SHP77 treated with DMSO at 0.1 percent for 48 hours (cell line): ENCODE measurements around the gene UAP1.
"Not testable (repeated sequence)": the region's sequence is repeated elsewhere in the genome, so short reads cannot be mapped to it uniquely, and the experiment has no call there.

Source experiments
- DNase-seq: peaks from one replicate; lab custom pipeline; 2025; lab: John Stamatoyannopoulos, UW

UAP1 gene

DNA sequence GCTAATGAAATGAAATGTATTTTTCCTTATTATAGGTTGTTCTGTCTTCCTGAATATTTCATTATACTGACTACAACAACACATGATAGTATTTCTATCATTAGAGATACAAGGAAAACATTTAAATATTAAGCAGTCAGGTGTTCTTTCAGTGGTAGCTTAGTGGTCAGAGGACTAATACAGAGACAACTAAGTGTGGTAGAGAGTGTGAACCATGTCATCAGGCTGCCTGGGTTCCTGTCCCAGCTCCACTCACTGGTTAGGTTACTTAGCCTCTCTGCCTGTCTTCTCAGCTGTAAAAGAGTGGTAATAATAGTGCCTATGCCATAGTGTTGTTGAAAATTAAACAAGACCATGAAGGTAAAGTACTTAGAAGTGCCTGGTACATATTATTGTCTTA lies 3.9 kb downstream of the UAP1 start:
- DNase-seq, result no peak

- no peak for DNase-seq
Observed at GRCh38 chr1:162566870-162567269, 5.3 kb downstream of the UAP1 start.

- no peak for DNase-seq
Observed at GRCh38 chr1:162568802-162569201, 7.3 kb downstream of the UAP1 start.

DNA sequence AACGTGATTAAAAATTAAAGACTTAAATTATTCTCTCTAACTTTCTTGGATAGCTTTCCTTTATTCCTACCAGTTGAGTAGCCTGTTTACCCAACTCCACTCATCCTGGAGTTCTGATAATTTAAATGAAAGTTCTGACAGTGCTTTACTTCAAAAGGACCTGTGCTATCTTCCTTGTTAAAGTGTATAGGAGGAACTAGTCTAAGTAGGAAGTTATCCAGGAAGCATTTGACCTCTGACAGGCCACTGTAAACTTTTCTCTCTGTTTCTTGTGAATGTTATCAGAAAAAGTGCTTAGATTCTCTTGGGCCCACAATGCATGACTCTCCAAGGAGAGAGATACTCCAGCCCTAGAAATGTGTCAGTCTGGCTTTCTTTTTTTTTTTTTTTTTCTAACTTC lies 9.2 kb downstream of the UAP1 start:
- no peak for DNase-seq

DNA sequence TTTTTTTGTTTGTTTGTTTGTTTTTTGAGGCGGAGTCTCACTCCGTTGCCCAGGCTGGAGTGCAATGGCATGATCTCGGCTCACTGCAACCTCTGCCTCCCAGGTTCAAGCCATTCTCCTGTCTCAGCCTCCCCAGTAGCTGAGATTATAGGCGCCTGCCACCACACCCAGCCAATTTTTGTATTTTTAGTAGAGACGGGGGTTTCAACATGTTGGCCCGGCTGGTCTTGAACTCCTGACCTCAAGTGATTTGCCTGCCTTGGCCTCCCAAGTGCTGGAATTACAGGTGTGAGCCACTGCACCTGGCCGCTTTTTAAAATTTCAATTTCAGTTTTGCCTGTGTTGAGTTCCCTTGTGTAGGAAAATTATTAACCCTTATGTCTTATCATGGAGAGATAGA lies 9.6 kb downstream of the UAP1 start:
- DNase-seq, result not testable (repeated sequence)

- DNase-seq, result peak; percentile 6
Observed at GRCh38 chr1:162571696-162572095, 10.2 kb downstream of the UAP1 start.

DNA sequence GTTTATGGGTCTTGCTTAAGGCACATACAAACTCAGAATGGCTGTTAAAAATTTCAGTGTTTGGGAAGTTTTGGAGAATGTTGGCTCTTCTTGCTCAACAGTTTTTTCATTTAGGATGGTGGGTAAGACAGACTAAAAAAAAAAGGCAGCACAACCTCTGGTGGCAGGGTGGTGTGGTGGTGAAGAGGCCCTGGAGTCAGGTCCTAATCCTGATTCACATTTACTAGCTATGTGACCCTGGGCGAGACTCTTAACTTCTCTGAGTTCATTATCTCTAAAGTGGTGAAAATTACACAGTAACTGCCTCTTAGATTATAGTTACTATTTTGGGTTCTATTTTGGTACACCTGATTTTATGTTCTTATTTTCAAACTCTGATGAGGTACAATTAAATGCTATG lies 11.6 kb downstream of the UAP1 start:
- no peak for DNase-seq

DNA sequence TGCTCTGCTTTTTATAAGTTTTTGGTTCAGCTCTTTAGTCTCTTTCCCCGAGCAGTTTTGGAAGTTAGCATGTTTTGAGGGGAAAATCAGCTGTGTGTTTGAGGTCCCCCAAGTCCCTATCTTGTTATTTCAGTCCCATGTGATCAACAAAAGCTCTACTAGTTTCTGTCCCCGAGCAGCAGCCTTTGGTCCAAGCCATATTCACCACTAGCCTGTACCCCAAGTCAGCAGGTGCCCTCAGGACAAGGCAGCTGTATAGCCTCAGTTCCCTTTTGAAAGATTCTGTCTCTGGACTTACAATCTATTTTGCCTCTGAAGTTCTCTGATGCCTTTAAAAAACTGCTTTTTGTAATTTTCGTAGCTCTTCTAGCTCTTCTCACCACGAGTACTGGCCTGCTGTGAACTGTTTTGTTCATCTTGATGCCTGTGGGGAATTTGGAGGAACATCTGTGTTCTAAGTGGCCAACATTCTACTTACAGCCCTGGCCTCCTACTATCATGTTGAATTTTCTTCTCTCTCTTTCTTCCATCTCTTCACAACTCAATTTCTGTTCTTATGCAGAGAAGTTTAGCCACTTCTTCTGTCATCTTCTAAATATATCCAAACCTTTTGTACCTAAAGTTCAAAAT lies 16.7 kb downstream of the UAP1 start:
- DNase-seq, result no peak

DNA sequence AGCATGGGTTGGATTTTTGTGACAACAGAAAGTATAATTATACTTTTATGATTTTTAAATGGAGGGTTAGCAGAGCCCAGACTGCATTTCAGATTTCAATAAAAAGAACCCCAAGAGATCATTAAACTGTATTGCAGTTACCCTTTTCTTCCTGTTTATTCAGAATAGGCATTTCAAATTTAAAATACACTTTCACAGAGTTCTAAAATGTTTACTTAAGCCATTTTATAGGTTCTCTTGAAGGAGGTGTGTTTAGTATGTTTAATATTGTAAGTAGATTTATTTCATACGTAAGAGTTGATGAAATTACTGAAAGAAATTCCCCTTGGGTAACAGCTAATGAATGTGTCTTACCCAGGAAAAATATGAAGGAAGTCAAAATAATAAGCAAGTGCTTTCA lies 17.4 kb downstream of the UAP1 start:
- DNase-seq, result no peak

DNA sequence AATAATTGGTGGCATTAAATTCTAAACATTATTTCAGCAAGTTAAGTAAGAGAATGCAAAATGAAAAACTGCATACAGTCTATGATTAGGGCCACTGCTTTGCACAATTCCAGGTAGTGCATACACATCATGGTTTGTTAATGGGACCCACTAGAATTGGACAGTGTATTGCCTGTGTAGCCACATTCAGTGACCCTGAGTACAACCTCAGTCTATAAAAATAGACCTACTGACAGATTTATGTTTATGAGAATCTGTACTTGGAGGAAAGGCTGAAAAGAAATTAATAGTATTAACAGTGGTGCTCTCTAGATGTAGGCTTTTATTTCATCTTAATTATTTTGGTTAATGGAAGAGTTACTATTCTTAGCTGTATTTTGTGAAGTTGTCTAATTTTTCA lies 18.8 kb downstream of the UAP1 start:
- DNase-seq, result no peak

DNA sequence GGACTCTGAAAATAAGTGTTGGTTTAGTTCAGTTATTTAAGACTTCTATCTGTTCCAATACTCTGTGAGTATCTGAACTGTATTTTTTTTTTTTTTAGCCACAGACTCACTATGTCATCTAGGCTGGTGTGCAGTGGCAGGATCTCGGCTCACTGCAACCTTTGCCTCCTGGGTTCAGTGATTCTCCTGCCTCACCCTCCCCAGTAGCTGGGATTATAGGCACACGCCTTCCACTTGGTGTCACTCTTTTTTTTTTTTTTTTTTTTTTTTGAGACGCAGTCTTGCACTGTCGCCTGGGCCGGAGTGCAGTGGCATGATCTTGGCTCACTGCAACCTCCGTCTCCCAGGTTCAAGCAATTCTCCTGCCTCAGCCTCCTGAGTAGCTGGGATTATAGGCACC lies 21.4 kb downstream of the UAP1 start:
- DNase-seq, result not testable (repeated sequence)

GRCh38 chr1:162585101-162585500 lies 23.6 kb downstream of the UAP1 start:
- DNase-seq, result not testable (repeated sequence)

DNA sequence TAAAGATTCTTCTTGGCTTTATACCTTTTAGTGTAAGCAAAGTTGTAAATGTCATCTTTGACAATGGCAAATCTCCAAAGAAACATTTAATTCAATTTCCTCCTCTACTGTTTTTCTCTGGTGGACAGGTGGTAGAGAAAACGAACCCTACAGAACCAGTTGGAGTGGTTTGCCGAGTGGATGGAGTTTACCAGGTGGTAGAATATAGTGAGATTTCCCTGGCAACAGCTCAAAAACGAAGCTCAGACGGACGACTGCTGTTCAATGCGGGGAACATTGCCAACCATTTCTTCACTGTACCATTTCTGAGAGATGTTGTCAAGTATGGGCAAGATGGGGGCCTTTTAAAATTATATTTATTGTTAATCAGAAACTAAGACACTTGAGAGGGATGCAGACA lies 25.8 kb downstream of the UAP1 start:
- DNase-seq, result no peak

GRCh38 chr1:162587761-162588260 lies 26.3 kb downstream of the UAP1 start:
- no peak for DNase-seq

DNA sequence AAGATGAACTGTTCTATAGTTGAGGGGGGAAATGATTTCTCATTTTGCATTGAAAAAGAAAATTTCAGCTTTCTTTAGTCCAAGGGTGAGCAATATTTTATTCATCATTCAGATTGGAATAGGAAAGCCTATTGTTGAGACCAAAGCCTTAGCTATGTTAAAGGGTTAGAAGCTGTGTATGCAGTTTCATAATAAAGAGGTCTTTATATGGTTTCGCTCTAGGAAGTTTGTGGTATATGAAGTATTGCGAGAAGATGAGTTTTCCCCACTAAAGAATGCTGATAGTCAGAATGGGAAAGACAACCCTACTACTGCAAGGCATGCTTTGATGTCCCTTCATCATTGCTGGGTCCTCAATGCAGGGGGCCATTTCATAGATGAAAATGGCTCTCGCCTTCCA lies 28.6 kb downstream of the UAP1 start:
- no peak for DNase-seq

DNA sequence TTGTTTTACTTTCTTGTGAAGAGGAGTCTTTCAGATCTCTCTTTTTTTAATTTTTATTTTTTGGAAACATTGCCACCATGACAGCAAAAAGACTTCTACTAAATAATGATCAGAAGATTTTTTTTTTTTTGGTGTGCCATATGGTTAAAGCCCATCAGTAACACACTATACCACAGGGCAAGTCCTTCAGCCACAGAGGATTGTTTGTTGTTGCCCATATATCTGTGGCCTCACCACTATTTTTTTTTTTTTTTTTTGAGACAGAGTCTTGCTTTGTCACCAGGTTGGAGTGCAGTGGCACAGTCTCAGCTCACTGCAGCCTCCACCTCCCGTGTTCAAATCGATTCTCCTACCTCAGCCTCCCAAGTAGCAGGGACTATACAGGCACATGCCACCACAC lies 29.2 kb downstream of the UAP1 start:
- DNase-seq, result no peak

DNA sequence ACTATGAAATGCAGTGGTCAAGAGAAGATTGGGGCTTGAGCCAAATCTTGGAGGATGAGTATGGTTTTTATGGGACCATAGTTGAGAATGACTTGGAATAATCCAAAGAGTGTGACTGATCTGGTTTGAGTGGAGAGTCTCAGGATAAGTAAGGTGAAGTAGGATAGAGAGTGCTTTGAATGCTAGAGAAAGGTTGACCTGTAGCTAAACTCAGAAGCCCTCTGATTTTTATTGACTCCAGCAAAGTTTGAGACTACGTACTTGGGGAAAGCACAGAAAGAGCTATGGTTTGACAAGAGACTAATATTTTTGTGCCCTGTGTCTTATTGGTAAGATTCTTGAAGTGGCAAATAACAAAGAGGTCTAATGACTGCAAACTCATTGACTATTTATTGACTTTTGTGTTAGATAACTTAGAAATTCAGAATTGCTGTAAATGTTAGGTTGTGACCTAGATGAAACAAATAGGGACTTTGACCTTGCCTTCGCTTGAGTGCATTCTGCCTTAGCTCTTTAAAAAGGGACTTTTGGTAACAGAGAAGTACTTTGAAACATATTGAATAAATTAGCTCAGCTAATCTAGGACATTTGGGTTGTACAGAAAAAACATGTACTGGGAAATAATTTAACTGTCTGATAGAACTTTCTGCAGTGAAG lies 35.1 kb downstream of the UAP1 start:
- no peak for DNase-seq

DNA sequence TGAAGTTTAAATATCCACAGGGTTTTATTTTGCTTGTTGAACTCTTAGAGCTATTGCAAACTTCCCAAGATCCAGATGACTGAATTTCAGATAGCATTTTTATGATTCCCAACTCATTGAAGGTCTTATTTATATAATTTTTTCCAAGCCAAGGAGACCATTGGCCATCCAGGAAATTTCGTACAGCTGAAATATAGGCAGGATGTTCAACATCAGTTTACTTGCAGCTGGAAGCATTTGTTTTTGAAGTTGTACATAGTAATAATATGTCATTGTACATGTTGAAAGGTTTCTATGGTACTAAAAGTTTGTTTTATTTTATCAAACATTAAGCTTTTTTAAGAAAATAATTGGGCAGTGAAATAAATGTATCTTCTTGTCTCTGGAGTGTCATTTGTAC lies 37.9 kb downstream of the UAP1 start:
- DNase-seq, result no peak

- DNase-seq, result not testable (repeated sequence)
Observed at GRCh38 chr1:162603117-162603516, 41.6 kb downstream of the UAP1 start.

DNA sequence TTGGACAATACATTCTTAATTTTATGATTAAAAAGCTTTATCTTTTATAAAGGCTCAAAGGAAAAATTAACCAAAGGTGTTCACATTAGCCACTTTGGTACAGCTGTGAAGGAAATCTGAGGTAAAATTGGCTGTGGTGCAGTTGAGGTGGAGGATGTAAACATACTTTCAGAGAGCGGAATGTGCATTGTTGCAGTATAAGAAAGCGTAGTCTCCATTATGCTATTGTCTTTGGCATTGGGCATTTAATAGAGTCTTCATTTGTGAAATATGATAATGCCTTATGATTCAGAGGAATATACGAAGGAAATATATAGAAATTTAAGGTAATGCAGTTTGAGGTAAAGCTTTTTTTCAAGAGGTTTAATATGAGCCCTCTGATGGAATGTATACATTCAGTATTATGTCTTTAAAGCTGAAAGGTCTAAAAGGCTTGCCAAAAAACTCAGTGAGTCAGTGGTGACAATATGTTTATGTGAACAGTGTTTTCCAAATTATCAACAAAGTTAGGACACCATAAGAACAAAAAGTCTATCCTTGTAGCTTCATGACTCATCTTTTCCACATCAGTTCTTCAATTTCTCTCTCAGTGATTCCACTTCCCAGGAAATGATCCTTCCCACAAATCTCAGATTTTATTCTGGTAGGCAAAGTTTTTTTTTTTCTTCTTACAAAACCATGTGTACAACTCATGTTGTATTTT lies 43.9 kb downstream of the UAP1 start:
- DNase-seq, result no peak

- no peak for DNase-seq
Observed at GRCh38 chr1:162609306-162609705, 47.8 kb downstream of the UAP1 start.

DNA sequence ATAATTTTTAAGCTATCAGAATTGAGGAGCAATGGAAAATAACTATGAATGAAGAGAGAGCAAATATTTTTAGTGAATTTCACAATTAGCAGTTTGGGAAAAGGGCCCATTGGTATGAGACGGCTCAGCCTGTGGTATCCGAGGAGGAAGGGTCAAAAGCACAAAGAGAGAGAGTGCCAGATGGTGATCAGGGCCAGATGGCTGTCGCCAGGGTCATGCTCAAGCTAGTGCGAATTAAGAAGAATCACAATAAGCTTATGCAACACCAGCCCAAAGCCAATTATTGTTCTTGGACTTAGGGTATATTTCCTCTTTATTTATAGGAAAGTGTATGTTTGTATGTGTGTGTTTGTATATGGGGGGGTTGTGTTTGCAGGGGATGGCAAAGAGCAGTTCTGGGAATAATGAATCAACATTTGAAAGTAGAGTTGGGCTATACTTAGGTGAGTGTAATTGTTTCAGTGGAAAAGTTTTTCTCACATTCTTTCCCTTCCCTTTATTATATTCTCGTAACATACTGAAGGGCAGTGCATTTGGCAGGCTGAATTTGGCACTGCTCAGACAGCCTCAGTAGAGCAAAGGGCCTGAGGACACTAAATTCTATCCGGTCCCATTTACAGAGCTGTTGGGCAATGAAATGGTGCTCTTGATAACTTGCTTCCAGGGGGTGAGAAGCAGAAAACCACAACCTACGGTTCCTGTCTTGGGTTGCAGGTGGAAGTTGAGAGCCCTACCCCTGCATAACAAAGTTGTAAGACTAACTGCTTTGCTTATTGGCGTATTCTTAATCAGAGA lies 51.3 kb downstream of the UAP1 start:
- DNase-seq, result no peak

DNA sequence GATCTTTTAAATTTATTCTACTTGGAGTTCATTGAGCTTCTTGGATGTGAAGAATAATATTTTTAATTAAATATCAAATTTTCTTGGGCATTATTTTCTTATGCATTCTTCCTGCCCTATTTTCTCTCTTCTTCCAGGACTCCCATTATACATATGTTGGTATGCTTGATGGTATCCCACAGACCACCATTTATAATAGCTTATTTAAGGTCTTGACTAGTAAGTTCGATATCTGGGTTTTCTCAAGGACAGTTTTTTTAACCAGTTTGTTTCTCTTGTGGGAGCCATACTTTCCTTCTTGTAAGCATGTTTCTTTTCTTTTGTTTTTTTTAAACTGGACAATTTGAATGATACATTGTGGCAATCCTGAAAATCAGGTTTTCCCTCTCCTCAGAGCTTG lies 55.3 kb downstream of the UAP1 start:
- no peak for DNase-seq
